ENCODE measurements around the gene NDUFC1. TPM values are rescaled to one million over a fixed set of nuclear protein-coding genes. Genes with fewer than 3 reads are reported as not detected.
"Not testable (repeated sequence)": the region's sequence is repeated elsewhere in the genome, so short reads cannot be mapped to it uniquely, and the experiment has no call there.

NDUFC1 gene
- 15.6 TPM for total RNA-seq

GRCh38 chr4:139301821-139302611 lies at the start of gene NDUFC1:
Gene NDUFC1, minus strand, starts transcription at chr4:139302477. Its CDS starts 6,679 bp downstream, at chr4:139295798.
- Histone ChIP-seq H3K9me3 (ENCODE audit: low read depth, low read length) (no peaks in the 10 kb centered on the region), H3K4me1 (ENCODE audit: insufficient read depth, low read length) (peaks cover 30% of the 10 kb centered on the region)

DNA sequence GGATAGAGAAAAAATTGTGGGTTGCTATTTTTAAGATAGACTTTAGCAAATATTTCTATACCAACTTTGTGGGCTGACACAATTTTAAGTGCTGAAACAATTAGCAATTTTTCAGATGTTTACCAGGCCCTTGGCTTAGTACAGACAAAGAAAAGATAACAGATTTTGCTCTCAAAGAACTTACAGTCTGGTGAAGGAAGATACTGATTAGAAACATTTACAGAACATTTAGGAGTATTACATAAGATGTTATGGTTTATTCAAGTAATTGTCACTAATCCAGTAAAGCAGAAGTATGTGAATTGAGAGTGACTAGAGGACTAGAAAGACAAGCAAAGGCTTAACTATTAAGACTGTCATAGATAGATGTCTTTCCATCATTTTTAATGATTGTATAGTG lies 35.3 kb upstream of the NDUFC1 start:
- Histone ChIP-seq H3K4me1 (ENCODE audit: insufficient read depth, low read length) (peaks cover 6% of the 10 kb centered on the region), H3K4me3 (ENCODE audit: low read length) (no peak overlapping the region), H3K9me3 (ENCODE audit: low read depth, low read length) (no peaks in the 10 kb centered on the region), H3K27me3 (ENCODE audit: insufficient read depth, low read length) (no peaks in the 10 kb centered on the region)

More at GRCh38 chr4:139301821-139302611, at the start of gene NDUFC1:
- no peaks in the 10 kb centered on the region for H3K27me3 ChIP-seq (ENCODE audit: insufficient read depth, low read length)
- peak within 1 kb of the TSS; percentile 92 for H3K4me3 ChIP-seq (ENCODE audit: low read length)

DNA sequence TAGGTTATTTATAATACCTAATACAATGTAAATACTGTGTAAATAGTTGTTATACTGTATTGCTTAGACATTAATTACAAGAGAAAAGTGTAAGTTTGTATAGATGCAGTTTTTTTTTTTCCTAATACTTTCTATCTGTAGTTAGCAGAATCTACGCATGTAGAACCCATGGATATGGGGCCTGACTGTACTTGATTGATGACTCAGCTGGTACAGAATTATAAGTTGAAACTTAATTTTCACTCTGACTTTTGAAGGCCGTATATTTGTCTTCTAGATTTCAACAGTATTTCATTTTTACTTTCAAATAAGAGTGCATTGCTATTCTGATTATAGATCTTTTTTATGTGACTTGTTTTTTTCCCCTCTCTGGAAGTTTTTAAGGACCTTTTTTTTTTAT lies 30.8 kb upstream of the NDUFC1 start:
- H3K9me3 ChIP-seq (ENCODE audit: low read depth, low read length) = no peaks in the 10 kb centered on the region
- H3K4me1 ChIP-seq (ENCODE audit: insufficient read depth, low read length) = peaks cover 7% of the 10 kb centered on the region
- no peak overlapping the region for H3K4me3 ChIP-seq (ENCODE audit: low read length)
- H3K27me3 ChIP-seq (ENCODE audit: insufficient read depth, low read length) = no peaks in the 10 kb centered on the region

DNA sequence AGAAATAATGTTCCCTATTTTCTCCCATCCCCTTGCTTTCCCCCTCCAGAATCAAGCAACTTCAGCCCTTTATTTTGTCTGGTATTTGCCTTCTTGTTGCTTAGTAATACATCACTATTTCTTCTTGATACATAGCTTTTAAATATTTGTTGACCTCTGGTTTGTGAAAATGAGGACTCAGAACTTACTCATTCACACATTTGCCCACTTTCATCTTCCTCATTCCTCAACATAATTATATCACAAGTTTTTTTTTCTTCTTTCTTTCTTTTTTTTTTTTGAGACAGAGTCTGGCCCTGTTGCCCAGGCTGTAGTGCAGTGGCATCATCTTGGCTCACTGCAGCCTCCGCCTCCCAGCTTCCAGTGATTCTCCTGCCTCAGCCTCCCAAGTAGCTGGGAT lies 28.9 kb upstream of the NDUFC1 start:
- Histone ChIP-seq H3K4me1 (ENCODE audit: insufficient read depth, low read length) (peaks cover 7% of the 10 kb centered on the region), H3K9me3 (ENCODE audit: low read depth, low read length) (no peaks in the 10 kb centered on the region), H3K27me3 (ENCODE audit: insufficient read depth, low read length) (no peaks in the 10 kb centered on the region), H3K4me3 (ENCODE audit: low read length) (no peak overlapping the region)

GRCh38 chr4:139330283-139330682 lies 28.0 kb upstream of the NDUFC1 start:
- H3K4me3 ChIP-seq (ENCODE audit: low read length) = no peak overlapping the region
- peaks cover 7% of the 10 kb centered on the region for H3K4me1 ChIP-seq (ENCODE audit: insufficient read depth, low read length)

DNA sequence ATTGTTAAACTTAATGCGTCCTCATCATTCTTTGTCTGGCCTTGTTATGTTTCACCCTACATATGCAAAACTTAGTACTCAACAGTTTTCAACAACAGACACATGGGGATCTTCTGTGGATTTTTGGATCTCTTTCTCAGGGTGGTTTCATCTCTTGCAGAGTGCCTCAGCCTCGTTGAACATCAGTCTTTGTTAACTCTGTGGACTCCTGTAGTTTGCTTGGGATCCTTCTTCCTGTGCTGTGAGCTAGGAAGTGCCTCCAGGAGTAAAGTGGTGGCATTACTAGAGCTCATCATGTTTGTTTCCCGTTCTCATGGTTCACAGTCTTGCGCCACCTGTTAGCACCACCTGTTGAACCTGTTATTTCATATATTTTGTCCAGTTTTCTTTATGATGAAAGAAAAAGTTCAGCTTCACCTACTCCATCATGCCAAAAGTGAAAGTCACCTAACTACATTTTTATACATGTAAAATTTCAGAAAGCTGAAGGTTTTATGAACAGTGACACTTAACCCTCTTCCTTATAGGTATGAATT lies 27.5 kb upstream of the NDUFC1 start:
- H3K9me3 ChIP-seq (ENCODE audit: low read depth, low read length) = no peaks in the 10 kb centered on the region
- H3K4me3 ChIP-seq (ENCODE audit: low read length) = no peak overlapping the region
- no peaks in the 10 kb centered on the region for H3K27me3 ChIP-seq (ENCODE audit: insufficient read depth, low read length)
- H3K4me1 ChIP-seq (ENCODE audit: insufficient read depth, low read length) = peaks cover 7% of the 10 kb centered on the region

More at GRCh38 chr4:139330283-139330682, 28.0 kb upstream of the NDUFC1 start:
- Histone ChIP-seq H3K9me3 (ENCODE audit: low read depth, low read length) (no peaks in the 10 kb centered on the region), H3K27me3 (ENCODE audit: insufficient read depth, low read length) (no peaks in the 10 kb centered on the region)

DNA sequence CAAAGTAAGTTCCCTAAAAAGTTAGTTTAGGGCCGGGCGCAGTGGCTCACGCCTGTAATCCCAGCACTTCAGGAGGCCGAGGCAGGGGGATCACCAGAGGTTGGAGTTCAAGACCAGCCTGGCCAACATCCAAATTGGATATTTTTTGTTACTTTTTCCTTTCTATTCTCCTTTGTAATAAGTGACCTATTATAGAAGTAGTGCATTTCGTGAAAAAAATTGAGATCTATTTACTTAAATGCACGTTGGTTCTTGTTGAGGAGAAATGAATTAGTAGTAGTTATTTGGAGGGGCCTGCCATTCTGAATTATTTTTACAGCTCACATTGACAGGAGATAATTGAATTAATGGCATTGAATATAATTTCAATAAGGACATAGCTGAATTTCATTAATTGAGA lies 22.3 kb upstream of the NDUFC1 start:
- peaks cover 8% of the 10 kb centered on the region for H3K4me1 ChIP-seq (ENCODE audit: insufficient read depth, low read length)
- no peaks in the 10 kb centered on the region for H3K27me3 ChIP-seq (ENCODE audit: insufficient read depth, low read length)
- H3K9me3 ChIP-seq (ENCODE audit: low read depth, low read length) = no peaks in the 10 kb centered on the region
- H3K4me3 ChIP-seq (ENCODE audit: low read length) = no peak overlapping the region

GRCh38 chr4:139322541-139322940 lies 20.3 kb upstream of the NDUFC1 start:
- not testable (repeated sequence) for H3K9me3 ChIP-seq (ENCODE audit: low read depth, low read length); H3K4me3 ChIP-seq (ENCODE audit: low read length); H3K27me3 ChIP-seq (ENCODE audit: insufficient read depth, low read length)
- H3K4me1 ChIP-seq (ENCODE audit: insufficient read depth, low read length) = peaks cover 13% of the 10 kb centered on the region

- H3K4me1 ChIP-seq (ENCODE audit: insufficient read depth, low read length) = peaks cover 13% of the 10 kb centered on the region
- not testable (repeated sequence) for H3K4me3 ChIP-seq (ENCODE audit: low read length)
Observed at GRCh38 chr4:139322070-139322469, 19.8 kb upstream of the NDUFC1 start.

DNA sequence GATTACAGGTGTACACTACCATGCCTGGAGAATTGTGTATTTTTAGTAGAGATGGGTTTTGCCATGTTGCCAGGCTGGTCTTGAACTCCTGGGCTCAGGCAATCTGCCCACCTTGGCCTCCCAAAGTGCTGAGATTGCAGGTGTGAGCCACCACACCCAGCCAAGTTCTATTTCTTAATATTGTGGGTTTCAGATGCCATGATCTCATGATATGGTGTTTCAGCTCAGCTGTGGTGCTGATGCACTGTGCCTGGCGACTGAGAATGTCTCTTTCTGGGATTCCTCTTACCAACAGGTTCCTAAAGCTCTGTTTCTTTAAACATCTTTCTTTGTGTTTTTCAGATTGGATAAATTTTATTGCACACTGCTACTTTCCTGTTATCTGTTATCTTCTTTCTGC lies 17.3 kb upstream of the NDUFC1 start:
- Histone ChIP-seq H3K27me3 (ENCODE audit: insufficient read depth, low read length) (no peaks in the 10 kb centered on the region), H3K4me3 (ENCODE audit: low read length) (no peak overlapping the region), H3K4me1 (ENCODE audit: insufficient read depth, low read length) (peaks cover 27% of the 10 kb centered on the region), H3K9me3 (ENCODE audit: low read depth, low read length) (no peaks in the 10 kb centered on the region)

More at GRCh38 chr4:139322070-139322469, 19.8 kb upstream of the NDUFC1 start:
- not testable (repeated sequence) for H3K27me3 ChIP-seq (ENCODE audit: insufficient read depth, low read length); H3K9me3 ChIP-seq (ENCODE audit: low read depth, low read length)

- Histone ChIP-seq H3K9me3 (ENCODE audit: low read depth, low read length) (no peaks in the 10 kb centered on the region), H3K27me3 (ENCODE audit: insufficient read depth, low read length) (no peaks in the 10 kb centered on the region), H3K4me1 (ENCODE audit: insufficient read depth, low read length) (peaks cover 36% of the 10 kb centered on the region), H3K4me3 (ENCODE audit: low read length) (no peak overlapping the region)
Observed at GRCh38 chr4:139317635-139318034, 15.4 kb upstream of the NDUFC1 start.

- Histone ChIP-seq H3K9me3 (ENCODE audit: low read depth, low read length) (no peaks in the 10 kb centered on the region), H3K27me3 (ENCODE audit: insufficient read depth, low read length) (no peaks in the 10 kb centered on the region), H3K4me1 (ENCODE audit: insufficient read depth, low read length) (peaks cover 40% of the 10 kb centered on the region), H3K4me3 (ENCODE audit: low read length) (no peak overlapping the region)
Observed at GRCh38 chr4:139316733-139317132, 14.5 kb upstream of the NDUFC1 start.

GRCh38 chr4:139315221-139315675 lies 13.0 kb upstream of the NDUFC1 start:
- no peaks in the 10 kb centered on the region for H3K9me3 ChIP-seq (ENCODE audit: low read depth, low read length)
- H3K4me1 ChIP-seq (ENCODE audit: insufficient read depth, low read length) = peaks cover 47% of the 10 kb centered on the region
- no peak overlapping the region for H3K4me3 ChIP-seq (ENCODE audit: low read length)
- no peaks in the 10 kb centered on the region for H3K27me3 ChIP-seq (ENCODE audit: insufficient read depth, low read length)

DNA sequence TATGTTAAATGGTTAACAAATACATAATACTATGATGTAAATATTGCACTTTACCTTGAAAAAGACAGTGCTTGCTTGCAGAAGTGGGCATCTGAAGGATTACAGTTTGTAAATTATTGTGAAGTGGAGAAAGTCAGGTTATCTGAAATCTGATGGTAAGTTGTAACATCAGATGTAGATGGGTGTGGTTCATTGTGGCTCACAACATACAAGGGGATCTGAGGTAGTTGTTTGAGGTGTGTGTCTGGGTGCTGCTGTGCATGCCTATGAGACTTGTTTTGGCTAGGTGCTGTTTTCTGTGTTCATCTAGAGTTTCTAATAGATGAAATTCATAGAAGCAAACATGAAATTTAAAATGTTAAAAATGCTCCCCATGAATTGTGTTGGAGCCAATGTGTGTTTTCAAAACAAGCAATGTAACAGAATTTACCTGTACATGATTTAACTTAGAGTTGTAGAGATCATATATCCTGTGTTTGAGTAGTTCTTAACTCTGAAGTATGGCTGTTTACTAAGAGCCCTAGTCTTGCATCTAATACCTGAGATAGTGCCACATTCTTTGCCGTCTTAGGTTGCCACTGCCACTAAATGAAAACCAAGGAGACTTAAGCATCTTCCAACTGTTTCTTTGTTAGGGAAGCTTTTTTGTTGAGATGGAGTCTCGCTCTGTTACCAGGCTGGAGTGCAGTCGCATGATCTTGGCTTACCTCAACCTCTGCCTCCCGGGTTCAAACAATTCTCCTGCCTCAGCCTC lies 11.9 kb upstream of the NDUFC1 start:
- Histone ChIP-seq H3K4me1 (ENCODE audit: insufficient read depth, low read length) (peaks cover 42% of the 10 kb centered on the region), H3K27me3 (ENCODE audit: insufficient read depth, low read length) (no peaks in the 10 kb centered on the region), H3K4me3 (ENCODE audit: low read length) (no peak overlapping the region)

DNA sequence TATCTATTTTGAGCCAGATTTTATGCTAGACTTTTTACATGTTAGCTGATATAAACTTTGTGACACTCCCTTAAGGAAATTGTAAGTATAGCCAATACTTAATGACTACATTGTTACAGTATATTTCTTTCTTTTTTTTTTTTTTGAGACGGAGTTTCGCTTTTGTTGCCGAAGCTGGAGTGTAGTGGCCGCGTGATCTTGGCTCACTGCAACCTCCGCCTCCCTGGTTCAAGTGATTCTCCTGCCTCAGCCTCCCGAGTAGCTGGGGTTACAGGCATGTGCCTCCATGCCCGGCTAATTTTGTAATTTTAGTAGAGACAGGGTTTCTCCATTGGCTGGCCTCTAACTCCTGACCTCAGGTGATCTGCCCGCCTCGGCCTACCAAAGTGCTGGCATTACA lies 11.1 kb upstream of the NDUFC1 start:
- H3K4me3 ChIP-seq (ENCODE audit: low read length); H3K27me3 ChIP-seq (ENCODE audit: insufficient read depth, low read length); H3K9me3 ChIP-seq (ENCODE audit: low read depth, low read length): not testable (repeated sequence)
- peaks cover 40% of the 10 kb centered on the region for H3K4me1 ChIP-seq (ENCODE audit: insufficient read depth, low read length)

More for the DNA sequence above, 11.9 kb upstream of the NDUFC1 start:
- no peaks in the 10 kb centered on the region for H3K9me3 ChIP-seq (ENCODE audit: low read depth, low read length)
